A673 (cell line): ENCODE results near the gene ZNF212. TPM values are rescaled to one million over a fixed set of nuclear protein-coding genes. Genes with fewer than 3 reads are reported as not detected.

Source experiments
- BruUV-seq: library from RNA; stranded (reverse); fragments of 400-500 nt; replicated peaks from 2 replicates; lab custom pipeline; 2021; lab: Mats Ljungman, UMichigan
- CTCF ChIA-PET: fragments of 300-600 bp; sonication (Branson Sonifier 250); formaldehyde crosslinking; loops from one replicate; lab custom pipeline; 2022; ENCODE audit warnings: antibody characterized with exemption; lab: Charles Lee
- POLR2A ChIA-PET: fragments of 300-600 bp; sonication (Branson Sonifier 250); formaldehyde crosslinking; loops from one replicate; lab custom pipeline; 2022; ENCODE audit warnings: antibody characterized with exemption; ENCODE audit not compliant: low non-redundant PET; lab: Charles Lee
- DNase-seq: peaks from one replicate; pipeline ENCODE4 v3.0.0-alpha.2; 2015; ENCODE audit warnings: low spot score
- H3K27ac ChIP-seq: fragments of 200-600 bp; sonication (generic); 2 replicates; pipeline ENCODE4 v1.5.1; 2016; ENCODE audit warnings: mixed run types, low read depth, mild to moderate bottlenecking, mixed read lengths, antibody characterized with exemption, low read length; ENCODE audit not compliant: poor library complexity, severe bottlenecking
- H3K27me3 ChIP-seq: fragments of 200-600 bp; sonication (generic); replicated peaks from 2 replicates; pipeline ENCODE4 v1.6.1; 2017; ENCODE audit warnings: mixed run types, low read depth, mild to moderate bottlenecking, mixed read lengths, antibody characterized with exemption, low read length; ENCODE audit not compliant: insufficient read depth, poor library complexity
- H3K36me3 ChIP-seq: fragments of 200-600 bp; sonication (generic); 2 replicates; pipeline ENCODE4 v1.6.1; 2016; ENCODE audit warnings: mixed run types, mild to moderate bottlenecking, mixed read lengths, antibody characterized with exemption, low read length; ENCODE audit not compliant: insufficient read depth, poor library complexity, severe bottlenecking
- H3K4me1 ChIP-seq: fragments of 200-600 bp; sonication (generic); 2 replicates; pipeline ENCODE4 v1.6.1; 2017; ENCODE audit warnings: mixed run types, mild to moderate bottlenecking, mixed read lengths, antibody characterized with exemption, low read length; ENCODE audit not compliant: insufficient read depth, poor library complexity, severe bottlenecking
- H3K4me3 ChIP-seq: fragments of 200-600 bp; sonication (generic); 2 replicates; pipeline ENCODE4 v1.5.1; 2016; ENCODE audit warnings: low read depth, mixed run types, mild to moderate bottlenecking, mixed read lengths, low read length; ENCODE audit not compliant: poor library complexity, severe bottlenecking
- H3K9me3 ChIP-seq: fragments of 200-600 bp; sonication (generic); 2 replicates; pipeline ENCODE4 v1.6.1; 2016; ENCODE audit warnings: mixed run types, low read depth, mild to moderate bottlenecking, mixed read lengths, antibody characterized with exemption, low read length; ENCODE audit not compliant: poor library complexity, severe bottlenecking
- EZH2 ChIP-seq: fragments of 200-600 bp; sonication (generic); IDR thresholded peaks from 2 replicates; pipeline ENCODE4 v1.6.1; 2017; ENCODE audit warnings: borderline replicate concordance, low read depth, mild to moderate bottlenecking, mixed read lengths, antibody characterized with exemption, low read length; ENCODE audit not compliant: poor library complexity, severe bottlenecking
- intact Hi-C: fragments of 100-400 bp; cut with micrococcal nuclease; formaldehyde crosslinking; loops from one replicate; pipeline ENCODE4 v1.10.0; 2022; ENCODE audit not compliant: unreplicated experiment
- total RNA-seq: library from RNA; stranded (reverse); gene quantifications from 2 replicates; pipeline ENCODE4 v1.2.3, GENCODE V29; 2021
- TF ChIP-seq, protein P1 (sequence below): fragments of 300-800, 200-600 bp; sonication (generic); conservative IDR thresholded peaks from 2 replicates; pipeline ENCODE4 v1.5.1; 2017; ENCODE audit warnings: low read depth, mild to moderate bottlenecking, antibody characterized with exemption, low read length, moderate library complexity, mixed read lengths

The ZNF212 gene
- total RNA-seq, 1 experiment from 2014 or later: 12.3 TPM

DNA sequence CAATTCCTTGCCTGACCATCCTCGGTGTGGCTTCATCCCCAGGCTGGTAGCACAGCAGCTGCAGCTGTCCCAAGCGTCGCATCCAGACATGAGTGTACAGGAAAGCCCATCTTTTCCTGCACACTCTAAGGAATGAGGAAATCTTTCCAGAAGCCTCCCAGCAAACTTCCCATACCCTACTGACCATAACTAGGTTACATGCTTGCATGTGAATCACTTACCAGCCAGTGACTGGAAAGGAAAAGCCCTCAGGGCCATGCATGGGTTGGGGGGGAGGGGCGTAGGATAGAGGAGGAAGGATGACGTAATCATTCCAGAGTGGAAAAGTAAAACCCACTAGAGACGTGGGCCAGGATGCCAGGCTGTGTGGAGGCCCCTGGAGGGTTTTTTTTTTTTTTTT, 18.9 kb upstream of the ZNF212 start:
- intact Hi-C loops: no loop called here

DNA sequence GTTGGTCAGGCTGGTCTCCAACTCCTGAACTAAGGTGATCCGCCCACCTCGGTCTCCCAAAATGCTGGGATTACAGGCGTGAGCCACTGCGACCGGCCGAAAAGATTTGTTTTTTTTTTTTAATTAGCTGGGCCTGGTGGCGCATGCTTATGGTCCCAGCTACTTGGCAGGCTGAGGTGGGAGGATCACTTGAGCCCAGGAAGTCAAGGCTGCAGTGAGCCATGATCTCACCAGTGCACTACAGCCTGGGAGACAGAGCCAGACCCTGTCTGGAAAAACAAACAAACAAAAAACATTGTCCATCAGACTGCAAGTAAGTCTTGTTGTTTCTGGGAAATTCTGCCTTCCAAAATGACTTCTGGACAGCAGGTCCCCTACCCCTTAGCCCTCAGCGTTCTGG, 16.3 kb upstream of the ZNF212 start:
- ChIA-PET CTCF (no interaction called here), POLR2A (no interaction called here)
- DNase-seq: no peak
- no peaks in the 10 kb centered on the region for H3K9me3 ChIP-seq
- intact Hi-C loops: no loop called here
- TF ChIP-seq, protein P1, sequence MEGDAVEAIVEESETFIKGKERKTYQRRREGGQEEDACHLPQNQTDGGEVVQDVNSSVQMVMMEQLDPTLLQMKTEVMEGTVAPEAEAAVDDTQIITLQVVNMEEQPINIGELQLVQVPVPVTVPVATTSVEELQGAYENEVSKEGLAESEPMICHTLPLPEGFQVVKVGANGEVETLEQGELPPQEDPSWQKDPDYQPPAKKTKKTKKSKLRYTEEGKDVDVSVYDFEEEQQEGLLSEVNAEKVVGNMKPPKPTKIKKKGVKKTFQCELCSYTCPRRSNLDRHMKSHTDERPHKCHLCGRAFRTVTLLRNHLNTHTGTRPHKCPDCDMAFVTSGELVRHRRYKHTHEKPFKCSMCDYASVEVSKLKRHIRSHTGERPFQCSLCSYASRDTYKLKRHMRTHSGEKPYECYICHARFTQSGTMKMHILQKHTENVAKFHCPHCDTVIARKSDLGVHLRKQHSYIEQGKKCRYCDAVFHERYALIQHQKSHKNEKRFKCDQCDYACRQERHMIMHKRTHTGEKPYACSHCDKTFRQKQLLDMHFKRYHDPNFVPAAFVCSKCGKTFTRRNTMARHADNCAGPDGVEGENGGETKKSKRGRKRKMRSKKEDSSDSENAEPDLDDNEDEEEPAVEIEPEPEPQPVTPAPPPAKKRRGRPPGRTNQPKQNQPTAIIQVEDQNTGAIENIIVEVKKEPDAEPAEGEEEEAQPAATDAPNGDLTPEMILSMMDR: no peak
- no peak for TF ChIP-seq EZH2
- peaks cover 5% of the 10 kb centered on the region for H3K36me3 ChIP-seq
- H3K4me3 ChIP-seq: no peak overlapping the region
- BruUV-seq: no TSS peak
- no peaks in the 10 kb centered on the region for H3K4me1 ChIP-seq
- H3K27me3 ChIP-seq: no peaks in the 10 kb centered on the region
- H3K27ac ChIP-seq: no peak overlapping the region

More for the DNA sequence above, 18.9 kb upstream of the ZNF212 start:
- Histone ChIP-seq H3K27ac (no peak overlapping the region), H3K27me3 (no peaks in the 10 kb centered on the region), H3K9me3 (no peaks in the 10 kb centered on the region), H3K4me3 (no peak overlapping the region), H3K4me1 (no peaks in the 10 kb centered on the region), H3K36me3 (peaks cover 16% of the 10 kb centered on the region)
- TF ChIP-seq, protein P1: no peak
- TF ChIP-seq EZH2: no peak
- no peak for DNase-seq
- no TSS peak for BruUV-seq
- CTCF ChIA-PET: no interaction called here
- POLR2A ChIA-PET: no interaction called here

DNA sequence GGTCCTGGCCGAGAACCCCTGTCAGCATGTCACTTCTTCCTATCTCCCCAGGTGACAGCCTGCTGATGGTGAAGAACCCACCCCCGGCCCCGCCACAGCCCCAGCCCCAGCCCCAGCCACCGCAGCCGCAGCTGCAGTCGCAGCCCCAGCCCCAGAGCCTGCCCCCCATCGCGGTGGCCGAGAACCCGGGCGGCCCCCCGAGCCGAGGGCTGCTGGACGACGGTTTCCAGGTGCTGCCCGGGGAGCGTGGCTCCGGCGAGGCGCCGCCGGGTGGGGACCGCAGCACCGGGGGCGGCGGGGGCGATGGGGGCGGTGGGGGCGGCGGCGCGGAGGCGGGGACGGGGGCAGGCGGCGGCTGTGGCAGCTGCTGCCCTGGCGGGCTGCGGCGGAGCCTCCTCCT, 15.7 kb upstream of the ZNF212 start:
- Histone ChIP-seq H3K9me3 (no peaks in the 10 kb centered on the region), H3K27ac (no peak overlapping the region), H3K4me1 (peaks cover 1% of the 10 kb centered on the region), H3K4me3 (no peak overlapping the region), H3K36me3 (peaks cover 2% of the 10 kb centered on the region), H3K27me3 (no peaks in the 10 kb centered on the region)
- ChIA-PET CTCF (no interaction called here), POLR2A (no interaction called here)
- TF ChIP-seq, protein P1: no peak
- no peak for TF ChIP-seq EZH2
- DNase-seq: no peak
- intact Hi-C loops: no loop called here
- no TSS peak for BruUV-seq
